Esophagus squamous epithelium (tissue), 5 donors: ENCODE data around the gene TTC3. TPM values are rescaled to one million over a fixed set of nuclear protein-coding genes. Genes with fewer than 3 reads are reported as not detected.

Experiments
- DNase-seq: peaks from one replicate; lab custom pipeline; 2025; lab: John Stamatoyannopoulos, UW
- H3K27ac ChIP-seq, 4 donors: fragments of 200-600 bp; sonication (generic); one replicate each; pipeline ENCODE4 v1.5.1; 2016 to 2019; ENCODE audit warnings: mild to moderate bottlenecking in 1 of 4
- H3K27me3 ChIP-seq, 4 donors: fragments of 200-600 bp; sonication (generic); 1 replicate in 3 of 4; 2 replicates in 1 of 4; pipeline versions ENCODE4 v1.5.1 to v1.6.0; 2017 to 2021; ENCODE audit warnings: antibody characterized with exemption in 1 of 4
- H3K36me3 ChIP-seq, 3 donors: fragments of 200-600 bp; sonication (generic); one replicate each; pipeline ENCODE4 v1.5.1; 2016 to 2019
- H3K4me1 ChIP-seq, 3 donors: fragments of 200-600 bp; sonication (generic); one replicate each; pipeline ENCODE4 v1.5.1; 2017 to 2019
- H3K4me3 ChIP-seq, 4 donors: fragments of 200-600 bp; sonication (generic); 1 replicate in 3 of 4; 2 replicates in 1 of 4; pipeline ENCODE4 v1.5.1; 2016 to 2019; ENCODE audit warnings: mild to moderate bottlenecking in 2 of 4, moderate library complexity in 1 of 4
- H3K9me3 ChIP-seq, 3 donors: fragments of 200-600 bp; sonication (generic); one replicate each; pipeline ENCODE4 v1.5.1; 2016 to 2019
- POLR2A ChIP-seq, 4 donors: fragments of 450-650 bp; IDR thresholded peaks; one replicate each; pipeline ENCODE4 v1.6.1; 2017; ENCODE audit warnings: antibody characterized with exemption in 4 of 4, mild to moderate bottlenecking in 4 of 4, moderate library complexity in 3 of 4
- WGBS, 2 donors: methylation state at CpG; one replicate each; pipeline ENCODE4 v1.1.5; 2018; 5-methylcytosine and 5-hydroxymethylcytosine counted together
- intact Hi-C: fragments of 100-400 bp; cut with DNase I; formaldehyde crosslinking; loops from one replicate; pipeline ENCODE4 v1.15.0; 2022
- total RNA-seq, 4 donors: library from RNA; depleted of rRNA; stranded (reverse); fragments of >200 nt; gene quantifications; one replicate each; pipeline ENCODE4 v1.1.0, GENCODE V29; 2016
- TF ChIP-seq, protein P1 (sequence below), 6 experiments: fragments of 450-650 bp in 4 of 6; fragments of 200-600 bp in 2 of 6; sonication (generic) in 2 of 6; IDR thresholded peaks; one replicate each; pipeline ENCODE4 v1.5.1; 2016 to 2019; ENCODE audit warnings: antibody characterized with exemption in 6 of 6, mild to moderate bottlenecking in 4 of 6, moderate library complexity in 4 of 6
- donor health status: DM: yes; HTN: yes; CAD: no.

Gene TTC3
- total RNA-seq, 4 donors from 2014 or later = 41.2 to 80.1 (median 64.1) TPM

DNA sequence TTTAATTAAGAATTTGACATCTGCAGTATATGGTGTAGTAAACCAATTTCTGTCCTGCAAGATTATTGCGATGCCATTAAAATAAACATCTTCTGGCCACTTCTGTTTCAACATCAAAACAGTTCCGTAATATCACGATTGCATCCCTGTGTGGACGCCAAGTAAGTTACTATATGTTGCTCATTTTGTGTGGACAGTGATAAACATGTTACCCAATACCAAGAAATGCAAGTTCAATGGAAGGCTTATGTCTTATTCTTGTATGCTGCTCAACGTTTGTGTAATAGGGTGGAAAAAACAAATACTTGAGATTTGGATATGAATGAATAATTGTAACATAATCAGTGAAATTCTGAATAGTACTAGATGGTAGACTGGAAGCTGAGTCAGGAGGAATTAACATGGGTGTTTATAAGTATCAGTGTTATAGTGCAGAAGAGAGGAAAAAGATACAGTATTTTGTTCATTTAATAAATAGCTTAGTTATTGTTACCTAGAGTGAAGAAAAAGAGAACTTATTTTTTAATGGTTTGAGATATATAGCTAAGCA lies 15.2 kb downstream of the TTC3 start:
- 70 to 75% methylated on average over 5 of the region's 5 CpGs for WGBS, 2 donors
- peaks cover 0 to 32% (median 0%) of the 10 kb centered on the region in 3 donors for H3K36me3 ChIP-seq
- DNase-seq = no peak
- TF ChIP-seq, protein P1, sequence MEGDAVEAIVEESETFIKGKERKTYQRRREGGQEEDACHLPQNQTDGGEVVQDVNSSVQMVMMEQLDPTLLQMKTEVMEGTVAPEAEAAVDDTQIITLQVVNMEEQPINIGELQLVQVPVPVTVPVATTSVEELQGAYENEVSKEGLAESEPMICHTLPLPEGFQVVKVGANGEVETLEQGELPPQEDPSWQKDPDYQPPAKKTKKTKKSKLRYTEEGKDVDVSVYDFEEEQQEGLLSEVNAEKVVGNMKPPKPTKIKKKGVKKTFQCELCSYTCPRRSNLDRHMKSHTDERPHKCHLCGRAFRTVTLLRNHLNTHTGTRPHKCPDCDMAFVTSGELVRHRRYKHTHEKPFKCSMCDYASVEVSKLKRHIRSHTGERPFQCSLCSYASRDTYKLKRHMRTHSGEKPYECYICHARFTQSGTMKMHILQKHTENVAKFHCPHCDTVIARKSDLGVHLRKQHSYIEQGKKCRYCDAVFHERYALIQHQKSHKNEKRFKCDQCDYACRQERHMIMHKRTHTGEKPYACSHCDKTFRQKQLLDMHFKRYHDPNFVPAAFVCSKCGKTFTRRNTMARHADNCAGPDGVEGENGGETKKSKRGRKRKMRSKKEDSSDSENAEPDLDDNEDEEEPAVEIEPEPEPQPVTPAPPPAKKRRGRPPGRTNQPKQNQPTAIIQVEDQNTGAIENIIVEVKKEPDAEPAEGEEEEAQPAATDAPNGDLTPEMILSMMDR (IDR thresholded peaks at IDR 0.05) = no peak
- no peak for TF ChIP-seq POLR2A (IDR thresholded peaks at IDR 0.05)
- intact Hi-C loops = no loop called here
- H3K4me3 ChIP-seq = no peak overlapping the region
- H3K27ac ChIP-seq = no peak overlapping the region
- peaks cover 0 to 10% (median 0%) of the 10 kb centered on the region in 3 donors for H3K4me1 ChIP-seq
- H3K27me3 ChIP-seq = no peaks in the 10 kb centered on the region
- H3K9me3 ChIP-seq = no peaks in the 10 kb centered on the region

DNA sequence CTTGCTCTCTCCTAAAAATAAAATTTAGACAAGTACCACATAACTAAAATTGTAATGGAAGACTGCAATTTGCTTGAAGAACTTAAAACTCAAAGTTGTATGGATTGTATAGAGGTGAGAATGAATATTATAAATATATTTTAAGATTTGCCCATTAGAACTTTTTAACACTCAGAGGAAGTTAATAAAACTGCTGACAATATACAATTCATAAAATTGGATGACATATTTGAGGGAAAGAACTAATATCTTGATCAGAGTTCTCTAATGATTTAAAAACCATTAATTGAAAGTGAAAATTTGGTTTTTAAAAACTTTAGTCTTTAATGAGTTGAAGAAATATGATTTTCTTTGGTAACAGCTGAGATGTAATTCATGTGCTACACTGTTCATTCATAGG lies 20.9 kb downstream of the TTC3 start:
- TF ChIP-seq POLR2A (IDR thresholded peaks at IDR 0.05) = no peak
- TF ChIP-seq, protein P1 (IDR thresholded peaks at IDR 0.05) = no peak

DNA sequence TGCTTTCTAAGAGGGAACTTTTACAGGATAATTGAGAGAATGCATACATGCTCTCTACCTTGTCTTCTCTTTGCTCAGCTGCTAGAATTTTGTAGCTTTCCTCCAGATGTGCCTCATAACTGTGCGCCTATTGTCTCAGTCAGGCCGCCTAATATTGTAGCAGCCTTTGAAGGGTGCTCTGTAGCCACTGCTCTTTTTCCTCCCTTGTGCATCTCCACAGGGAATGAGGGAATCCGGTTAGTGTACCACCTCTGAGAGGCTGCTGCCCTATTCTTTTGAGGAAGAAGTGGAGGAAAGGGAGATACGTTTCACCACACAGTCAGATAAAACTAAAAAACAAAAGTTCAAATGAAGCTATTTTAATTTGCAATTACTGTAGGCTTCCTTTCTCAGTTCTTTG lies 22.8 kb downstream of the TTC3 start:
- intact Hi-C loops = no loop called here

More for the DNA sequence above, 20.9 kb downstream of the TTC3 start:
- no peak for DNase-seq
- Histone ChIP-seq H3K9me3 (no peaks in the 10 kb centered on the region), H3K4me1 (no peaks in the 10 kb centered on the region), H3K27ac (no peak overlapping the region), H3K27me3 (no peaks in the 10 kb centered on the region), H3K36me3 (peaks cover 0 to 67% (median 0%) of the 10 kb centered on the region in 3 donors), H3K4me3 (no peak overlapping the region)
- intact Hi-C loops = no loop called here

GRCh38 chr21:37098751-37099150 lies 25.7 kb downstream of the TTC3 start:
- intact Hi-C loops = no loop called here
- H3K27ac ChIP-seq = no peak overlapping the region
- no peak for TF ChIP-seq POLR2A (IDR thresholded peaks at IDR 0.05)
- TF ChIP-seq, protein P1 (IDR thresholded peaks at IDR 0.05) = no peak
- peaks cover 0 to 60% (median 0%) of the 10 kb centered on the region in 3 donors for H3K36me3 ChIP-seq
- H3K27me3 ChIP-seq = no peaks in the 10 kb centered on the region
- no peaks in the 10 kb centered on the region for H3K9me3 ChIP-seq
- no peak overlapping the region for H3K4me3 ChIP-seq
- 90 to 95% methylated on average over 2 of the region's 2 CpGs for WGBS, 2 donors
- no peak for DNase-seq
- H3K4me1 ChIP-seq = peaks cover 0 to 2% (median 0%) of the 10 kb centered on the region in 3 donors

More for the DNA sequence above, 22.8 kb downstream of the TTC3 start:
- no peaks in the 10 kb centered on the region for H3K4me1 ChIP-seq
- H3K9me3 ChIP-seq = no peaks in the 10 kb centered on the region
- DNase-seq = no peak
- H3K4me3 ChIP-seq = no peak overlapping the region
- H3K36me3 ChIP-seq = peaks cover 0 to 68% (median 0%) of the 10 kb centered on the region in 3 donors
- TF ChIP-seq, protein P1 (IDR thresholded peaks at IDR 0.05) = no peak
- no peak for TF ChIP-seq POLR2A (IDR thresholded peaks at IDR 0.05)
- H3K27ac ChIP-seq = no peak overlapping the region
- 88 to 93% methylated on average over 3 to 4 of the region's 4 CpGs for WGBS, 2 donors
- no peaks in the 10 kb centered on the region for H3K27me3 ChIP-seq

- WGBS, 2 donors = 82 to 89% methylated on average over 2 to 6 of the region's 6 CpGs
- H3K4me1 ChIP-seq = peaks cover 0 to 2% (median 0%) of the 10 kb centered on the region in 3 donors
These were observed 27.3 kb downstream of the TTC3 start for GRCh38 chr21:37100316-37100715.

More at GRCh38 chr21:37100316-37100715, 27.3 kb downstream of the TTC3 start:
- Histone ChIP-seq H3K27me3 (no peaks in the 10 kb centered on the region), H3K27ac (no peak overlapping the region), H3K9me3 (no peaks in the 10 kb centered on the region), H3K36me3 (peaks cover 0 to 52% (median 0%) of the 10 kb centered on the region in 3 donors), H3K4me3 (no peak overlapping the region)
- intact Hi-C loops = no loop called here
- TF ChIP-seq, protein P1 (IDR thresholded peaks at IDR 0.05) = no peak
- TF ChIP-seq POLR2A (IDR thresholded peaks at IDR 0.05) = no peak
- no peak for DNase-seq
